Testis (tissue), 3 donors: ENCODE measurements around the gene SPINT3. TPM values are rescaled to one million over a fixed set of nuclear protein-coding genes. Genes with fewer than 3 reads are reported as not detected.

ENCODE experiments used
- DNase-seq: peaks from one replicate; pipeline ENCODE4 v3.0.0-alpha.2; 2019
- H3K27ac ChIP-seq, 2 donors: fragments of 200-600 bp; sonication (generic); one replicate each; pipeline ENCODE4 v1.5.1; 2019
- H3K27me3 ChIP-seq: fragments of 200-600 bp; sonication (generic); one replicate; pipeline ENCODE4 v1.5.1; 2019
- H3K36me3 ChIP-seq: fragments of 200-600 bp; sonication (generic); one replicate; pipeline ENCODE4 v1.5.1; 2017; ENCODE audit warnings: low read depth; ENCODE audit errors: missing control alignments
- H3K4me1 ChIP-seq: fragments of 200-600 bp; sonication (generic); one replicate; pipeline ENCODE4 v1.5.1; 2019
- H3K4me3 ChIP-seq, 2 donors: fragments of 200-600 bp; sonication (generic); one replicate each; pipeline ENCODE4 v1.5.1; 2017 to 2019
- H3K9me3 ChIP-seq: fragments of 200-600 bp; sonication (generic); one replicate; pipeline ENCODE4 v1.5.1; 2017
- CTCF ChIP-seq, 3 experiments: fragments of 450-650 bp in 2 of 3; fragments of 200-600 bp in 1 of 3; sonication (generic) in 1 of 3; IDR thresholded peaks; one replicate each; pipeline ENCODE4 v1.5.1; 2016 to 2019; ENCODE audit warnings: antibody characterized with exemption in 3 of 3, mild to moderate bottlenecking in 2 of 3, moderate library complexity in 1 of 3
- POLR2A ChIP-seq: fragments of 450-650 bp; IDR thresholded peaks from one replicate; pipeline ENCODE4 v1.6.1; 2017; ENCODE audit warnings: antibody characterized with exemption, mild to moderate bottlenecking, moderate library complexity
- WGBS, 2 donors: methylation state at CpG; one replicate each; pipeline ENCODE4 v1.1.5; 2018; 5-methylcytosine and 5-hydroxymethylcytosine counted together
- intact Hi-C: fragments of 100-400 bp; cut with DNase I; formaldehyde crosslinking; loops from one replicate; pipeline ENCODE4 v1.15.1; 2023; ENCODE audit warnings: low total_unique reads
- polyA plus RNA-seq: library from polyadenylated mRNA; stranded (reverse); fragments of 350-450 nt; fragmentation: Illumina TruSeq; extraction: RNeasy Lipid Tissue Mini Kit (QIAGEN cat#74804); gene quantifications from one replicate; pipeline ENCODE4 v1.2.3, GENCODE V29; 2014; ENCODE audit warnings: low read depth, low replicate concordance; ENCODE audit not compliant: insufficient read depth
- total RNA-seq, 2 donors: library from RNA; depleted of rRNA; stranded (reverse); fragments of >200 nt; gene quantifications; one replicate each; pipeline ENCODE4 v1.2.3, GENCODE V29; 2016

The SPINT3 gene
- total and polyA plus RNA-seq, 3 donors from 2014 or later: not detected

DNA sequence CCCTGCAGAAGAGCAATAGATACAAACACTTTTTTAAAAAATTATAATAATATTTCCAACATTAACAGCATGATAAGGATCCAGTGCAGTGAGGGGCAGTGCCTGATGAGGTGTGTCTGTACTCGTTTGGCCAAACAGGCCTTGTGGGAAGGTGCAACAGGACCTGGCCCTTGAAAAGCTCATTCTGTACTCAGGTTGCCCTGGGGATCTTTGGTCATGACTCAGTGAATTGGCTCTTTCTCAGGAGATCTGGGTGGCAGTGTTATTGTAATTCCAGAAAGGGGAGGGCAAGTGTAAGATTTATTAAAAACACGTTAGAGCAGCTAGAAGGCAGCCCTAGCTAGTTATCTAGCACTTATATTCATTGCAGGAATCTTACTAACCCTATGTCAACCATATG is 2.9 kb upstream of the SPINT3 start:
- no peaks in the 10 kb centered on the region for H3K27me3 ChIP-seq
- WGBS, 2 donors: 42 to 50% methylated on average over 2 of the region's 2 CpGs
- no peaks in the 10 kb centered on the region for H3K36me3 ChIP-seq
- TF ChIP-seq CTCF (IDR thresholded peaks at IDR 0.05): no peak
- no peak for TF ChIP-seq POLR2A
- H3K4me3 ChIP-seq: no peak overlapping the region
- H3K9me3 ChIP-seq: no peaks in the 10 kb centered on the region
- no peak for DNase-seq
- H3K27ac ChIP-seq: no peak overlapping the region
- H3K4me1 ChIP-seq: no peaks in the 10 kb centered on the region
- intact Hi-C loops: no loop called here

DNA sequence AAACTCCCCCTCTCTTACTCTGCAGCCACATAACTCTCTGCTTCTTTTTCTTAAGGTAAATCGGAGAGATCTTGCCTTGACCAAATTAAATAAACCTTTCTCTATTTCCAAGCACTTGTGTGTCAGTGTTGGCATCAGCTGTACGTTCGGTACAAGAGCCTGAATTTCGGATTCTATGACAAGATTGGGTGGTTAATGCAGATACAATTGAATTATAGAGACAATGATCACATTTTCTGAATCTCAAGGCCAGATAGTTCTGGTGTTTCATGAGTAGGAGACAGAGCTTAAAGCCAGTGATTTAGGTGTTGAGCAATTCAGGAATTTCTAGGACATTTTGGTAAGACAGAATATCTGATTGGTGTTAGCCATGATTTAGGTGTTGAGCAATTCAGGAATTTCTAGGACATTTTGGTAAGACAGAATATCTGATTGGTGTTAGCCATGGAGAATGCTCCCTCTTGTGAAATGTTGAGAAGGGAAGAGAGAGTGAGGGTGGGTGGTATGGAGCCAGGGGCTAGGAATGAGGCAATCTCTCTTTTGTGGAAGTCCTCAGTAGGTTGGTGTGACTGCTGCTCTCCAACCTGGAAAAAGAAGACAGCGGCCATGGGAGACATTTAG is 5.1 kb downstream of the SPINT3 start:
- Histone ChIP-seq H3K27ac (no peak overlapping the region), H3K4me1 (no peaks in the 10 kb centered on the region), H3K36me3 (no peaks in the 10 kb centered on the region), H3K9me3 (no peaks in the 10 kb centered on the region), H3K4me3 (no peak overlapping the region), H3K27me3 (no peaks in the 10 kb centered on the region)
- TF ChIP-seq CTCF (IDR thresholded peaks at IDR 0.05): no peak
- TF ChIP-seq POLR2A: no peak
- WGBS, 2 donors: 42 to 64% methylated on average over 5 of the region's 5 CpGs
- no peak for DNase-seq
- intact Hi-C loops: no loop called here

DNA sequence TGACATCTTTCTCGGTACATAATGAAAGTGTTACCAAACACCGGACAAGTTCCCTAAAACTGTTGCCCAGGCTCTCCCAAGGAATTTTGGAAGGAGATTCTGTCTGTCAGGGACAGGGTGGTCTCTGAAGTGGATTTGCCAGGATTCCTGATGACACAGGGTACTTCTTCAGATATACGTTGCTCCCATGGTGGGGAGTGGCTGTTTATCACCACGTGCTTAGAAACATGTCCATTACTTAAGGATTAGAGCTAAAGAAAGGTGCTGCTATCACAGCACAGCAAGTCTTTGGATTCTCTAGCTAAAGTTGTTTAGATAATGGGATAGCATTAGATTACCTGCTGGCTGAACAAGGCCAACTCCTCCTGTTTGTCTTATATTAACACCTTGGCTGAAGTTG is 6.3 kb downstream of the SPINT3 start:
- H3K27ac ChIP-seq: no peak overlapping the region
- no peaks in the 10 kb centered on the region for H3K36me3 ChIP-seq
- no peaks in the 10 kb centered on the region for H3K9me3 ChIP-seq
- WGBS, 2 donors: 55 to 77% methylated on average over 4 of the region's 4 CpGs
- no peak for DNase-seq
- H3K4me3 ChIP-seq: no peak overlapping the region
- no peaks in the 10 kb centered on the region for H3K4me1 ChIP-seq
- intact Hi-C loops: no loop called here
- no peaks in the 10 kb centered on the region for H3K27me3 ChIP-seq
- TF ChIP-seq POLR2A: no peak
- TF ChIP-seq CTCF (IDR thresholded peaks at IDR 0.05): no peak

- no peak overlapping the region for H3K27ac ChIP-seq
- no peak for DNase-seq
- WGBS, 2 donors: 85 to 91% methylated on average over 6 to 7 of the region's 7 CpGs
- H3K27me3 ChIP-seq: no peaks in the 10 kb centered on the region
- no peaks in the 10 kb centered on the region for H3K4me1 ChIP-seq
- H3K36me3 ChIP-seq: no peaks in the 10 kb centered on the region
- H3K4me3 ChIP-seq: no peak overlapping the region
- TF ChIP-seq CTCF (IDR thresholded peaks at IDR 0.05) (no peak), POLR2A (no peak)
- intact Hi-C loops: no loop called here
- H3K9me3 ChIP-seq: no peaks in the 10 kb centered on the region
These were observed 7.1 kb downstream of the SPINT3 start for GRCh38 chr20:45508068-45508886.
